ENCODE results near the gene CENPN. TPM values are rescaled to one million over a fixed set of nuclear protein-coding genes. Genes with fewer than 3 reads are reported as not detected.

CENPN gene
- total RNA-seq, 3 donors from 2014 or later, result 3.9 to 9.7 (median 8.2) TPM

DNA sequence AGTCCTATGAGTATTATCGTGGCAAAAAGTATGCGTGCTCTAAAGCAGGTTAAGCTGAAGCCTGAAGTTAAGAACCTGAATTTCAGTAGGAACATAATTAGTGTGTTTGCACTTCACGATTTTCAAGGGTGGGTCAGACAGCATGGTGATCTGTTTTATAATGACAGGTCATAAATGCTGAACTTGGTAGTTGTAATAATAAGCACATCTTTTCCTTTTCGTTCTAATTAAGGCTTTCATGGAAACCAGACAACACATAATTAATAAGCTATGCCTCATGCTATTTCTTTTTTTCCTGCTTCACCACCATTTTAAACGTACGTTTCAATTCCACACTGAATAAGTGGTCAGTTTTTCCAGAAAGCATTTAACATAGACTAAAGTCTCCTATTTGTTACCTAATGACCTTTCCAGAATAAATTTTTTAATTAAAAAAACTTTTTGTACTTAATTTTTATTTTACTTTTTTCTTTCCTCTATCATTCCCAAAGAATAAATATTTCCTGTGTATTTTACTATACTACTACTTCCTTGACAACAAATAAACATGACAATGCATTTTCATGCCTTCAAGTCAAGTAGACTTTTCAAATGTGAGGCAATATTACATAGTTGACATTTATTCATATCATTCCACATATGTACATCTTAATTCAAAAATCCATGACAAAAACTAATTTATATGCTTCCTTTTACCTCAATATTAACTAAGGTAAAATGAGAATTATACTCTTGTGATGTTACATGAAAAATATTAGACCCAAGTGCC, 22.7 kb upstream of the CENPN start:
- intact Hi-C loops (cut with DNase I; ENCODE audit: low total_unique reads), result no loop called here
- Histone ChIP-seq H3K27me3 (no peaks in the 10 kb centered on the region), H3K4me1 (no peaks in the 10 kb centered on the region), H3K9me3 (no peaks in the 10 kb centered on the region), H3K4me3 (no peak overlapping the region), H3K27ac (no peak overlapping the region), H3K36me3 (no peaks in the 10 kb centered on the region)
- no peak for TF ChIP-seq POLR2AphosphoS5 (IDR thresholded peaks at IDR 0.05)
- TF ChIP-seq, protein P1, sequence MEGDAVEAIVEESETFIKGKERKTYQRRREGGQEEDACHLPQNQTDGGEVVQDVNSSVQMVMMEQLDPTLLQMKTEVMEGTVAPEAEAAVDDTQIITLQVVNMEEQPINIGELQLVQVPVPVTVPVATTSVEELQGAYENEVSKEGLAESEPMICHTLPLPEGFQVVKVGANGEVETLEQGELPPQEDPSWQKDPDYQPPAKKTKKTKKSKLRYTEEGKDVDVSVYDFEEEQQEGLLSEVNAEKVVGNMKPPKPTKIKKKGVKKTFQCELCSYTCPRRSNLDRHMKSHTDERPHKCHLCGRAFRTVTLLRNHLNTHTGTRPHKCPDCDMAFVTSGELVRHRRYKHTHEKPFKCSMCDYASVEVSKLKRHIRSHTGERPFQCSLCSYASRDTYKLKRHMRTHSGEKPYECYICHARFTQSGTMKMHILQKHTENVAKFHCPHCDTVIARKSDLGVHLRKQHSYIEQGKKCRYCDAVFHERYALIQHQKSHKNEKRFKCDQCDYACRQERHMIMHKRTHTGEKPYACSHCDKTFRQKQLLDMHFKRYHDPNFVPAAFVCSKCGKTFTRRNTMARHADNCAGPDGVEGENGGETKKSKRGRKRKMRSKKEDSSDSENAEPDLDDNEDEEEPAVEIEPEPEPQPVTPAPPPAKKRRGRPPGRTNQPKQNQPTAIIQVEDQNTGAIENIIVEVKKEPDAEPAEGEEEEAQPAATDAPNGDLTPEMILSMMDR (IDR thresholded peaks at IDR 0.05), result no peak
- TF ChIP-seq POLR2A (IDR thresholded peaks at IDR 0.05), result no peak
- no peak for DNase-seq (ENCODE audit: low spot score in 2 of 2)

DNA sequence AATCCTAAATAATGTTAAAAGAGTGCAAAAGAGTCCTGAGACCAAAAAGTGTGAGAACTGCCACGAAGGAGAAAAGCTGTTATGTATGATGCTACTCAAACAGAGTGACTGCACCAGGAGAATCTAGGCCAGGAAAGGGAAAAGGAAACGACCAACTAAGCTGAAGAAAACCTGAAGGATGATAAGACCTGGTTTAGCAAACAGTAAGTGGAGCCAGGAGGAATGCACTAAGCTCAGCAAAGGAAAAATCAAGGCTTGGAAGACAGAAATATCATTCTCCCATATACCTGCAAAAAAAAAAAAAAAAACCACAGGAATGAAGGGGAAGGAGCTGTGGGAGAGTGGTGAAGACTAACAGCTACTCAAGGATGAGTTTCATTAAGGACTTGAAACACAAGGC, 21.4 kb upstream of the CENPN start:
- H3K36me3 ChIP-seq, result no peaks in the 10 kb centered on the region
- intact Hi-C loops (cut with DNase I; ENCODE audit: low total_unique reads), result no loop called here
- no peak overlapping the region for H3K4me3 ChIP-seq
- no peak overlapping the region for H3K27ac ChIP-seq
- TF ChIP-seq, protein P1 (IDR thresholded peaks at IDR 0.05), result no peak
- TF ChIP-seq POLR2AphosphoS5 (IDR thresholded peaks at IDR 0.05) (no peak), POLR2A (IDR thresholded peaks at IDR 0.05) (no peak)
- no peaks in the 10 kb centered on the region for H3K9me3 ChIP-seq
- no peaks in the 10 kb centered on the region for H3K27me3 ChIP-seq
- DNase-seq (ENCODE audit: low spot score in 2 of 2), result no peak
- no peaks in the 10 kb centered on the region for H3K4me1 ChIP-seq

DNA sequence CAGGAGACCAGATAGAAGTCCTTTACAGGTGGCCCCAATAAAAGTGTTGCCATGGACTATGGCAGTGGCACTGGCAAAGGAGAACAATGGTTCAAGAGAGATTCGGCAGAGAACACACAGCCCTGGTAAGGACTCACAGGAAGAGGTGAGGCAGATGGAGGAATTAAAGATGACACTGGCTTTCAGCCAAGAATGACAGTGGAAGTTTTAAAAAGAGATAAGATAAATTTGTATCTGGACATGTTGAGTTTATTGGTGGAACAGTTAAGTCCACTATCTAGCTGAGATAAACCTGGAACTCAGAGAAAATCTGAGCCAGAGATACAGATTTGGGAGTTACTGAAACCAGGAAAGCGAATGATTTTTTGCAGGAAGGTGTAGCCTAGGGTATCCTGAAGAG, 20.5 kb upstream of the CENPN start:
- Histone ChIP-seq H3K27me3 (no peaks in the 10 kb centered on the region), H3K4me1 (no peaks in the 10 kb centered on the region), H3K9me3 (no peaks in the 10 kb centered on the region), H3K27ac (no peak overlapping the region), H3K36me3 (no peaks in the 10 kb centered on the region), H3K4me3 (no peak overlapping the region)
- DNase-seq (ENCODE audit: low spot score in 2 of 2), result no peak
- intact Hi-C loops (cut with DNase I; ENCODE audit: low total_unique reads), result no loop called here
- TF ChIP-seq, protein P1 (IDR thresholded peaks at IDR 0.05), result no peak
- TF ChIP-seq POLR2A (IDR thresholded peaks at IDR 0.05) (no peak), POLR2AphosphoS5 (IDR thresholded peaks at IDR 0.05) (no peak)

DNA sequence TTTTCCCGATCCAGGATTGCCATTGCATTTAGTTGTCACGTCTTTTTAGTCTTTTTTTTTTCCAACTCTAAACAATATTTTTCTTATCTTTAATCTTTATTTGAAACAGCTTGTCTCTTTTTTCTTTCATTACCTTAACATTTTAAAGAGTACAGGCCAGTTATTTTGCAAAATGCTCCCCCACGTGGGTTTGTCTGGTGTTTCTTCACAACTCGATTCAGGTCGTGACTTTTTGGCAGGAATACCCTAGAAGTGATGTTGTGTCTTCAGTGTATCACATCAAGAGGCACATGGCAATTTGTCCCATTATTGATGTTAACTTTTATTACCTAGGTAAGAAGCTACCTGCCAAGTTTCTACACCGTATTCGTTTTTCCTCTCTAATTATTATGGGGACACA, 18.3 kb upstream of the CENPN start:
- no peak for DNase-seq (ENCODE audit: low spot score in 2 of 2)
- H3K36me3 ChIP-seq, result no peaks in the 10 kb centered on the region
- no peaks in the 10 kb centered on the region for H3K4me1 ChIP-seq
- intact Hi-C loops (cut with DNase I; ENCODE audit: low total_unique reads), result no loop called here
- H3K9me3 ChIP-seq, result no peaks in the 10 kb centered on the region
- no peaks in the 10 kb centered on the region for H3K27me3 ChIP-seq
- H3K27ac ChIP-seq, result no peak overlapping the region
- TF ChIP-seq POLR2A (IDR thresholded peaks at IDR 0.05) (no peak), POLR2AphosphoS5 (IDR thresholded peaks at IDR 0.05) (no peak)
- TF ChIP-seq, protein P1 (IDR thresholded peaks at IDR 0.05), result no peak
- no peak overlapping the region for H3K4me3 ChIP-seq

DNA sequence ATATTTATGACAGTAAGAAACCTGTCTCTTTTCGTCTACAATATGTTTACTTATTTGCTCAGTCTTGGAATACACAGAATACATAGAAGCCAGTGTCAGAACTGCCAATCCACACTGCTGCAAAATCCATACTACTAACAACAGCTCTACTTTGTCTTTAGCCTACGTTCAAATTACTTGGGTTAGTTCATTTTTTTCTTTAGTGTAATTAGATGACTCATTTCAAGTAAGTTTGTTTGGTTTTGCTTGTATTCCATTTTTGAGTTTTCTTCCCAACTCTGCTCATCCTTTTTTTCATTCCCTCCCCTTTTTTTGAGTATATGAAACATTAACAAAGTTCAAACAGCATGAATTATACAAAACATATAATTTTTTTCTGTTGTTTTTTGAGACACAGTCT, 17.2 kb upstream of the CENPN start:
- Histone ChIP-seq H3K27me3 (no peaks in the 10 kb centered on the region), H3K27ac (no peak overlapping the region), H3K4me1 (no peaks in the 10 kb centered on the region), H3K36me3 (no peaks in the 10 kb centered on the region), H3K4me3 (no peak overlapping the region), H3K9me3 (no peaks in the 10 kb centered on the region)
- TF ChIP-seq POLR2A (IDR thresholded peaks at IDR 0.05), result no peak
- TF ChIP-seq POLR2AphosphoS5 (IDR thresholded peaks at IDR 0.05), result no peak
- TF ChIP-seq, protein P1 (IDR thresholded peaks at IDR 0.05), result no peak
- intact Hi-C loops (cut with DNase I; ENCODE audit: low total_unique reads), result no loop called here
- DNase-seq (ENCODE audit: low spot score in 2 of 2), result no peak

All from breast epithelium (tissue), 4 donors.